Activated gamma-delta T cell treated with anti-CD3 and anti-CD28 coated beads, Interleukin-2, amount 50 U/mL, for 16 hours (primary cell): ENCODE measurements around the gene GKN1.

Experiments
- DNase-seq: peaks from one replicate; pipeline ENCODE4 v3.0.0-alpha.2; 2020; ENCODE audit warnings: low read depth

GKN1 gene

GRCh38 chr2:69010437-69011194 lies 36.2 kb downstream of the GKN1 start:
- DNase-seq: no peak

GRCh38 chr2:69011611-69012157 lies 37.2 kb downstream of the GKN1 start:
- no peak for DNase-seq

- peak; percentile 7 for DNase-seq
Observed at GRCh38 chr2:69012310-69013141, 38.1 kb downstream of the GKN1 start.

DNA sequence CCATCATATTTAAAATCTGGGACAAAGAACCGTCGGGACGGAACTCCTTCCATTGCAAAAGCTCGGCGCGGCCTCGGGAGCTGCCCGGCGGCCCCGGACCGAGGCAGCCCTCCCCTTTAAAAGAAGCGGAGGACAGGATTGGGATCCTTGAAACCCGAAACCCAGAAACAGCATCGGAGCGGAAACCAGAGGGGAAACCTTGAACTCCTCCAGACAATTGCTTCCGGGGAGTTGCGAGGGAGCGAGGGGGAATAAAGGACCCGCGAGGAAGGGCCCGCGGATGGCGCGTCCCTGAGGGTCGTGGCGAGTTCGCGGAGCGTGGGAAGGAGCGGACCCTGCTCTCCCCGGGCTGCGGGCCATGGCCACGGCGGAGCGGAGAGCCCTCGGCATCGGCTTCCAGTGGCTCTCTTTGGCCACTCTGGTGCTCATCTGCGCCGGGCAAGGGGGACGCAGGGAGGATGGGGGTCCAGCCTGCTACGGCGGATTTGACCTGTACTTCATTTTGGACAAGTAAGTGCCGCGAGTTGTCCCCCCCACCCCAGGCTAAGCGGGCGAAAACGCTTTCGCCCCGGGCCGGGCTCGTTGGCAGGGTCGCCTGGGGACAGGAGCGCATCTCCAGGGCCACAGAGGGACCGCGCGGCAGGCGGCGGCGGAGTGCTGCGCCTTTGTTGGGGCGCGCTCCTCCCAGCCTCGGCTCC lies 38.9 kb downstream of the GKN1 start, which contains the start of gene ANTXR1:
Gene ANTXR1 (plus strand): TSS at position 38 of the 698 bp plus-strand sequence. CDS start 321 bp downstream, at position 359.
- no peak for DNase-seq

GRCh38 chr2:69013840-69014821 lies 39.7 kb downstream of the GKN1 start:
- DNase-seq: no peak

GRCh38 chr2:69017080-69017479 lies 42.6 kb downstream of the GKN1 start:
- DNase-seq: no peak

DNA sequence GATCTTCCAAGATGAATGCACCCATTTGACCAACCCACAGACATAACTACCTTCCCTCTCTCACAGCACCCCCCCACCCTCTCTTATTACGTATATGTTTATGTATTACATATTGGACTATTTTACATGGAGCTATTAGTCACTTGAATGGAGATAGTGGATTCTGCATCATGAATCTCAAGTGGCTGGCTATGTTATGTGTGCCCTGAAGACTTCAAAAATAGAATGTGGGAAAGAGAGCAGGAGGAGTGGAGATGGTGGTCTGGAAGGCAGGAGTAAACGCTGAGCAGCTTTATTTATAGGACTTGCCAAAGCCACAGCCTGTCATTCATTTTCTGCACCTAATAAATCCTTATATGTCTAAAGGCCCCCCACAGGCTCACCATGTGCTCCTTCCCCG lies 43.4 kb downstream of the GKN1 start:
- no peak for DNase-seq

DNA sequence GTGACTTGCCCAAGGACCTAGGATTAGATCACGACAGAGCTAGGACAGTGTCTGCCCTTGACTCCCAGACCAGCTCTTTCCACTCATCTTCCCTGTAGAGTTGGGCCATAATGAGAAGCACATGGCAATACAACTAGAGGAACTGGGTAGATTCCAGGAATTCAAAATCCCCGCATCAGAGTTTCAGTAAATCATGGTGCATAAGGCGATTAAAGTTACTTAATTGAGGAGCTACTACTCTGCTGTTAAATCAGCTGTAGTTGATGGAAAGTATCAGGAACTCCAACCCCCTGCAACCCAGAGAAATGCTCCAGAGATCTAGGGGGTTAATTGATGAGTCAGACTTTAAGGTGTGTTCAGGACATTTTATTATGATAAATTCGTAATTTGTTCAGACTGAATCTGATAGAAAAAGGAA lies 44.3 kb downstream of the GKN1 start:
- no peak for DNase-seq

DNA sequence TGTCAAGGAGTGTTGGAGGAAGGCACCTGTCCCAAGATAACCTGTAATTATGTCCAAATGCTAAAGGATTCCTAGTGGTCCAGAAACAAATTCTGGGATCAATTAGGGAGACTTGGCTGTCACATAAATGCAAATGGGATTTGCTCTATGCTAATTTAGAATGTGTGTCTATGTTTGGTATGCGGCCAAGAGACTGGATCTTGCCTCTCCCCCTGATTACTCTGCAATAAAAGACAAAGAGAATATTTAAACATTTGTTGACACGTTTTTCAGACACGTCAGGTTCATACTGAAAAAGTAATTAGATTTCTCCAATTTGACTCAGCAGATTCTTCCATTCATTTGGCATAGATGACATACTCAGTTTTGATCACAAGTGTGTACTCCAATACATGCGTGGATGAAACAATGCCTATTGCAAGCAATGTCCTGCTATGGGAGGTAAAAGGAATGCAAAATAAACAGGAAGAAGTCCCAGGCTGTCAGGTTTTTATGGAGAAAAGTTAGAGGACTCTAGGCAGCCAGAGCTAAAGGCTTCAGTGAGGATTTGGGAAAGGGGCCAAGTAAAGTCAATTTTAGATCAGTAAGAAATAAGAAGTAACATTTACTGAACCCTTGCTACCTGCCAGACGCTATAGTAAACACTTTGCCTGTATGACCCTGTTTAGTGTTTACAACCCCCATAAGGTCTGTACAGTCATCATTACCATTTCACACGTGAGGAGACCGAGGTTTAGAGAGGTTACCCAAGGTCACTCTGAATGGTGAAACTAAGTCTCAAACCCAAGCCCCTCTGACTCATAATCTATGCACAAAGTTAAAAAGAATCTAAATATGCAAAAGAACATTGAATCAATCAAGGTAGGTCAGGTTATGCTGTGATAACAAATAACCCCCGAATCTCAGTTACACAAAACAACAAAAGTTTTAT lies 46.3 kb downstream of the GKN1 start:
- no peak for DNase-seq

GRCh38 chr2:69021727-69022126 lies 47.3 kb downstream of the GKN1 start:
- DNase-seq: no peak

GRCh38 chr2:69022548-69022947 lies 48.1 kb downstream of the GKN1 start:
- DNase-seq: no peak

DNA sequence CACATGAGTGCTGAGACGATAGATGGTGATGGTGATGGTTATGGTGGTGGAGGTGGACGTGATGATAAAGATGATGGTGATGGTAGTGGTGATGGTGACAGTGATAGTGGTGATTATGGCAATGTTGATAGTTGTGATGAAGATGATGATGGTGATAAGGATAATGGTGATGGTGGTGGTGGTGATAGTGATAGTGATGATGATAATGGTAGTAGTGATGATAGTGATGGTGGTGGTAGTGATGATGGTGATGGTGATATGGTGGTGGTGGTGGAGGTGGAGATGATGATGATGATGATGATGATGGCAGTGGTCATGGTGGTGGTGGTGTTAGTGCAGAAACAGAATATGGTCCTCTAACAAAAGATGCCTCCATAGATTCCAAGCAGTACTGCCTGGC lies 48.8 kb downstream of the GKN1 start:
- no peak for DNase-seq

GRCh38 chr2:69026026-69026425 lies 51.6 kb downstream of the GKN1 start:
- DNase-seq: no peak

GRCh38 chr2:69026691-69027459 lies 52.4 kb downstream of the GKN1 start:
- no peak for DNase-seq
